Measurements from ENCODE around the gene MAP1S. TPM values are rescaled to one million over a fixed set of nuclear protein-coding genes. Genes with fewer than 3 reads are reported as not detected.

The MAP1S gene
- total and polyA plus RNA-seq, 2 of the 13 experiments (the other 11 are each of a cell fraction or from before 2014, with no cell fraction given) = 3.8 to 7.3 TPM

DNA sequence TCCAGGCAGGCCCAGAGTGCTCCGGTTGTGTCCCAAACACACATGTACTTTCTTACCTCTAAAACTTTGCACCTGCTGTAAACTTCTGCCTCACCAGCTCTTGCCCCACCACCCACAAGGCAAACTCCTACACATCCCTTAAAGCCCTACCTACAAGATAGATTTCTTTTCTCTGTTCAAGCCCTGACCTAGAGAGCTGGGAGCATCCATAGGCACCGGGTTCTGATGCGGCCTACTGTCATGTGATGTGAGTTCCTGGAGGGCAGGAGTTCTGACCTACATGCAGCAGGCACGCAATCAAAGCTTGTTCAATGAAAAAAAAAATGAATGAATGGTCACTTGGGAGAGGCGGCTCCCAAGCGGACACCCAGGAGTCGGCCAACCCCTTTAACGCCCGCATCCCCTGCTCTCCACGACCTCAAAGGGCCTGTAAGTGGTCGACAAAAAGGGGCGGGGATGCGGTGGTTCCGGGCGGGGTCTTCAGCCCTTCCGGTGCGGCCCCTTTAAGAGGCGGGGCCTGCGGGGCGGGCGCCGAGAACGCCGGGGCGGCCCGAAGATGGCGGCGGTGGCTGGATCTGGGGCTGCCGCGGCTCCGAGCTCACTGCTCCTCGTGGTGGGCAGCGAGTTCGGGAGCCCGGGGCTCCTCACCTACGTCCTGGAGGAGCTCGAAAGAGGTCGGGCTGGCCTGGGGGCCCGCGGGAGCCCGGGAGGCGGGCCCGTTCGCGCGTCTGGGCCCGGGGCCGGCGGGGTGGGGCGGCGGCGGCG is at the start of gene MAP1S (continued):
- TF ChIP-seq, protein P1, sequence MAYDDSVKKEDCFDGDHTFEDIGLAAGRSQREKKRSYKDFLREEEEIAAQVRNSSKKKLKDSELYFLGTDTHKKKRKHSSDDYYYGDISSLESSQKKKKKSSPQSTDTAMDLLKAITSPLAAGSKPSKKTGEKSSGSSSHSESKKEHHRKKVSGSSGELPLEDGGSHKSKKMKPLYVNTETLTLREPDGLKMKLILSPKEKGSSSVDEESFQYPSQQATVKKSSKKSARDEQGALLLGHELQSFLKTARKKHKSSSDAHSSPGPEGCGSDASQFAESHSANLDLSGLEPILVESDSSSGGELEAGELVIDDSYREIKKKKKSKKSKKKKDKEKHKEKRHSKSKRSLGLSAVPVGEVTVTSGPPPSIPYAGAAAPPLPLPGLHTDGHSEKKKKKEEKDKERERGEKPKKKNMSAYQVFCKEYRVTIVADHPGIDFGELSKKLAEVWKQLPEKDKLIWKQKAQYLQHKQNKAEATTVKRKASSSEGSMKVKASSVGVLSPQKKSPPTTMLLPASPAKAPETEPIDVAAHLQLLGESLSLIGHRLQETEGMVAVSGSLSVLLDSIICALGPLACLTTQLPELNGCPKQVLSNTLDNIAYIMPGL (CRISPR knock-in tag; IDR thresholded peaks at IDR 0.05; ENCODE audit: borderline replicate concordance in 1 of 2, low read depth in 1 of 2) = peak; percentile 28 to 47; a peak in 1 of 4 replicates
- TF ChIP-seq ZNF605 (CRISPR knock-in tag; IDR thresholded peaks at IDR 0.05) (peak; percentile 50; the same call in 1 of the 2 replicates), XRCC5 (optimal IDR thresholded peaks at IDR 0.05; ENCODE audit: low read length) (peak; percentile 24), NFKB2 (CRISPR knock-in tag; IDR thresholded peaks at IDR 0.05; ENCODE audit: borderline replicate concordance) (peak; percentile 79; the same call in 1 of the 2 replicates), GPN1 (CRISPR knock-in tag; IDR thresholded peaks at IDR 0.05; ENCODE audit: borderline replicate concordance) (no peak), HIVEP1 (CRISPR knock-in tag; IDR thresholded peaks at IDR 0.05) (no peak), SALL1 (CRISPR knock-in tag; IDR thresholded peaks at IDR 0.05) (peak; percentile 42; the same call in 1 of the 2 replicates), MED1 (CRISPR knock-in tag; IDR thresholded peaks at IDR 0.05) (no peak), MXI1 (IDR thresholded peaks at IDR 0.05; ENCODE audit: borderline replicate concordance, low read depth, low read length) (0 out of 3 replicates have a peak, but pooled peaks have one; percentile 14), ISX (CRISPR knock-in tag; conservative IDR thresholded peaks at IDR 0.05) (0 out of 2 replicates have a peak, but pooled peaks have one; percentile 46)
- TF ChIP-seq, protein P2, sequence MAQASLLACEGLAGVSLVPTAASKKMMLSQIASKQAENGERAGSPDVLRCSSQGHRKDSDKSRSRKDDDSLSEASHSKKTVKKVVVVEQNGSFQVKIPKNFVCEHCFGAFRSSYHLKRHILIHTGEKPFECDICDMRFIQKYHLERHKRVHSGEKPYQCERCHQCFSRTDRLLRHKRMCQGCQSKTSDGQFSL (CRISPR knock-in tag; IDR thresholded peaks at IDR 0.05) = no peak
- TF ChIP-seq, protein P3, sequence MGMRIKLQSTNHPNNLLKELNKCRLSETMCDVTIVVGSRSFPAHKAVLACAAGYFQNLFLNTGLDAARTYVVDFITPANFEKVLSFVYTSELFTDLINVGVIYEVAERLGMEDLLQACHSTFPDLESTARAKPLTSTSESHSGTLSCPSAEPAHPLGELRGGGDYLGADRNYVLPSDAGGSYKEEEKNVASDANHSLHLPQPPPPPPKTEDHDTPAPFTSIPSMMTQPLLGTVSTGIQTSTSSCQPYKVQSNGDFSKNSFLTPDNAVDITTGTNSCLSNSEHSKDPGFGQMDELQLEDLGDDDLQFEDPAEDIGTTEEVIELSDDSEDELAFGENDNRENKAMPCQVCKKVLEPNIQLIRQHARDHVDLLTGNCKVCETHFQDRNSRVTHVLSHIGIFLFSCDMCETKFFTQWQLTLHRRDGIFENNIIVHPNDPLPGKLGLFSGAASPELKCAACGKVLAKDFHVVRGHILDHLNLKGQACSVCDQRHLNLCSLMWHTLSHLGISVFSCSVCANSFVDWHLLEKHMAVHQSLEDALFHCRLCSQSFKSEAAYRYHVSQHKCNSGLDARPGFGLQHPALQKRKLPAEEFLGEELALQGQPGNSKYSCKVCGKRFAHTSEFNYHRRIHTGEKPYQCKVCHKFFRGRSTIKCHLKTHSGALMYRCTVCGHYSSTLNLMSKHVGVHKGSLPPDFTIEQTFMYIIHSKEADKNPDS (CRISPR knock-in tag; IDR thresholded peaks at IDR 0.05) = no peak
- TF ChIP-seq, protein P4, sequence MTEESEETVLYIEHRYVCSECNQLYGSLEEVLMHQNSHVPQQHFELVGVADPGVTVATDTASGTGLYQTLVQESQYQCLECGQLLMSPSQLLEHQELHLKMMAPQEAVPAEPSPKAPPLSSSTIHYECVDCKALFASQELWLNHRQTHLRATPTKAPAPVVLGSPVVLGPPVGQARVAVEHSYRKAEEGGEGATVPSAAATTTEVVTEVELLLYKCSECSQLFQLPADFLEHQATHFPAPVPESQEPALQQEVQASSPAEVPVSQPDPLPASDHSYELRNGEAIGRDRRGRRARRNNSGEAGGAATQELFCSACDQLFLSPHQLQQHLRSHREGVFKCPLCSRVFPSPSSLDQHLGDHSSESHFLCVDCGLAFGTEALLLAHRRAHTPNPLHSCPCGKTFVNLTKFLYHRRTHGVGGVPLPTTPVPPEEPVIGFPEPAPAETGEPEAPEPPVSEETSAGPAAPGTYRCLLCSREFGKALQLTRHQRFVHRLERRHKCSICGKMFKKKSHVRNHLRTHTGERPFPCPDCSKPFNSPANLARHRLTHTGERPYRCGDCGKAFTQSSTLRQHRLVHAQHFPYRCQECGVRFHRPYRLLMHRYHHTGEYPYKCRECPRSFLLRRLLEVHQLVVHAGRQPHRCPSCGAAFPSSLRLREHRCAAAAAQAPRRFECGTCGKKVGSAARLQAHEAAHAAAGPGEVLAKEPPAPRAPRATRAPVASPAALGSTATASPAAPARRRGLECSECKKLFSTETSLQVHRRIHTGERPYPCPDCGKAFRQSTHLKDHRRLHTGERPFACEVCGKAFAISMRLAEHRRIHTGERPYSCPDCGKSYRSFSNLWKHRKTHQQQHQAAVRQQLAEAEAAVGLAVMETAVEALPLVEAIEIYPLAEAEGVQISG (CRISPR knock-in tag; IDR thresholded peaks at IDR 0.05) = peak; percentile 46; the same call in 1 of the 2 replicates
- TF ChIP-seq, protein P5, sequence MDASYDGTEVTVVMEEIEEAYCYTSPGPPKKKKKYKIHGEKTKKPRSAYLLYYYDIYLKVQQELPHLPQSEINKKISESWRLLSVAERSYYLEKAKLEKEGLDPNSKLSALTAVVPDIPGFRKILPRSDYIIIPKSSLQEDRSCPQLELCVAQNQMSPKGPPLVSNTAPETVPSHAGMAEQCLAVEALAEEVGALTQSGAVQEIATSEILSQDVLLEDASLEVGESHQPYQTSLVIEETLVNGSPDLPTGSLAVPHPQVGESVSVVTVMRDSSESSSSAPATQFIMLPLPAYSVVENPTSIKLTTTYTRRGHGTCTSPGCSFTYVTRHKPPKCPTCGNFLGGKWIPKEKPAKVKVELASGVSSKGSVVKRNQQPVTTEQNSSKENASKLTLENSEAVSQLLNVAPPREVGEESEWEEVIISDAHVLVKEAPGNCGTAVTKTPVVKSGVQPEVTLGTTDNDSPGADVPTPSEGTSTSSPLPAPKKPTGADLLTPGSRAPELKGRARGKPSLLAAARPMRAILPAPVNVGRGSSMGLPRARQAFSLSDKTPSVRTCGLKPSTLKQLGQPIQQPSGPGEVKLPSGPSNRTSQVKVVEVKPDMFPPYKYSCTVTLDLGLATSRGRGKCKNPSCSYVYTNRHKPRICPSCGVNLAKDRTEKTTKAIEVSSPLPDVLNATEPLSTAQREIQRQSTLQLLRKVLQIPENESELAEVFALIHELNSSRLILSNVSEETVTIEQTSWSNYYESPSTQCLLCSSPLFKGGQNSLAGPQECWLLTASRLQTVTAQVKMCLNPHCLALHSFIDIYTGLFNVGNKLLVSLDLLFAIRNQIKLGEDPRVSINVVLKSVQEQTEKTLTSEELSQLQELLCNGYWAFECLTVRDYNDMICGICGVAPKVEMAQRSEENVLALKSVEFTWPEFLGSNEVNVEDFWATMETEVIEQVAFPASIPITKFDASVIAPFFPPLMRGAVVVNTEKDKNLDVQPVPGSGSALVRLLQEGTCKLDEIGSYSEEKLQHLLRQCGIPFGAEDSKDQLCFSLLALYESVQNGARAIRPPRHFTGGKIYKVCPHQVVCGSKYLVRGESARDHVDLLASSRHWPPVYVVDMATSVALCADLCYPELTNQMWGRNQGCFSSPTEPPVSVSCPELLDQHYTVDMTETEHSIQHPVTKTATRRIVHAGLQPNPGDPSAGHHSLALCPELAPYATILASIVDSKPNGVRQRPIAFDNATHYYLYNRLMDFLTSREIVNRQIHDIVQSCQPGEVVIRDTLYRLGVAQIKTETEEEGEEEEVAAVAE (CRISPR knock-in tag; IDR thresholded peaks at IDR 0.05; ENCODE audit: borderline replicate concordance) = peak; percentile 51; the same call in 1 of the 2 replicates
- TF ChIP-seq, protein P6, sequence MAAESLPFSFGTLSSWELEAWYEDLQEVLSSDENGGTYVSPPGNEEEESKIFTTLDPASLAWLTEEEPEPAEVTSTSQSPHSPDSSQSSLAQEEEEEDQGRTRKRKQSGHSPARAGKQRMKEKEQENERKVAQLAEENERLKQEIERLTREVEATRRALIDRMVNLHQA (CRISPR knock-in tag; IDR thresholded peaks at IDR 0.05) = no peak
